ENCODE measurements around the gene OR6C74.

OR6C74 gene

GRCh38 chr12:55244309-55244708, at the start of gene OR6C74:
Gene OR6C74, plus strand, starts transcription at chr12:55244609. Its CDS starts 2,679 bp downstream, at chr12:55247288.
- no peak for DNase-seq (ENCODE audit: low spot score)

- DNase-seq (ENCODE audit: low spot score): no peak
Measured at GRCh38 chr12:55220725-55221124, 23.7 kb upstream of the OR6C74 start, which contains the start of gene OR10A7. Gene OR10A7, plus strand, starts transcription at chr12:55221025. Its CDS starts 0 bp downstream, at chr12:55221025.

DNA sequence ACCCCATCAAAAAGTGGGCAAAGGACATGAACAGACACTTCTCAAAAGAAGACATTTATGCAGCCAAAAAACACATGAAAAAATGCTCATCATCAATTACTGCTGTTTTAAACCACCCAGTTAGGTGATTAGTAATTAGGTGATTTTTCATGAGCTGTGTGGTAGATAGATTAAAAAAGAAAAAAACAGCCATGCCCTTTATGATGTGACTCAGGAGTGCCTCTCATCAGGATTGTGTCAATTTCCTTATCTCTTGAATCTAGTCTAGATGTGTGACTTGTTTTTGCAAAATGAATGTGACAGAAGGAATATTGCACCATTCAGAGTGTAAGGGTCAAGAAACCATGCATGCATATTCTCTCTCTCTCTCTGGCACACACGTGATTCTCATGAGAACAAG, 17.9 kb upstream of the OR6C74 start:
- no peak for DNase-seq (ENCODE audit: low spot score)

DNA sequence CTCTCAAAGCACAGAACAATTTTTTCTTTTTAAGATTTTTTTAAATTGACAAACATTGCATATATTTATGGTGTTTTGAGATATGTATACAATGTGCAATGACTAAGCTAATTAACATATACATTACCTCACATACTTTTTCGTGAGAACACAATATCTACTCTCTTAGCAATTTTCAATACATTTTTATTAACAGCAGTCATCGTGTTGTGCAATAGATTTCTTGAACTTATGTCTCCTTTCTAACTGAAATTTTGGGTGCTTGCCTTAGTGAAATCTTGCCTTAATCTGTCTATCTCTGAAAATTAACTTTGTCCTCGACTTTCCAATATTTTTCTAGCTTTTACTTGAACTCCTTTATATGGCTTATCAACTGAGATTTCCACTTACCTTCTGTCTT, 16.8 kb upstream of the OR6C74 start:
- DNase-seq (ENCODE audit: low spot score): no peak

- no peak for DNase-seq (ENCODE audit: low spot score)
Measured at GRCh38 chr12:55246159-55246558, 1.8 kb downstream of the OR6C74 start.

GRCh38 chr12:55250944-55251343, 6.5 kb downstream of the OR6C74 start:
- DNase-seq (ENCODE audit: low spot score): no peak

GRCh38 chr12:55253281-55253680, 8.9 kb downstream of the OR6C74 start:
- DNase-seq (ENCODE audit: low spot score): no peak

GRCh38 chr12:55256831-55257230, 12.4 kb downstream of the OR6C74 start:
- DNase-seq (ENCODE audit: low spot score): no peak

GRCh38 chr12:55258303-55258702, 13.9 kb downstream of the OR6C74 start:
- no peak for DNase-seq (ENCODE audit: low spot score)

DNA sequence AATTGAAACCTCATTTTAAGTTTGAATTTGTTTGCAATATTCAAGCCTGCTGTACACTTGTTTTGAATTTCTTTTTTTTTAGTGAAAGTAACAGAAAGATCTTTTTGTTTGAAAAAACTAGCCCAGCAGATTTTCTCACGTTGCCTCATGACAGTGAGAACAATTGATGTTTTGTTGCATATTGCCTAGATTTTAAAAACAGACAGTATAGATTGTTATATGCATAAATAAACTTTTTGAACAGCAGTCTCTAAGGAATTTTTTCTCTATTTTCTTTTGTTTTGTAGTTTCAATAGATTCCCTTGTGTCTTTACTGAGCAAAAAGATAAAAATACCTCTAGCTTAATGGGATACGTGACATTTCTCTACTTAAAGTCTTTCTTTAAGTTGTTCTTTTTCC, 36.6 kb downstream of the OR6C74 start:
- DNase-seq (ENCODE audit: low spot score): no peak

- no peak for DNase-seq (ENCODE audit: low spot score)
Measured at GRCh38 chr12:55289999-55290398, 45.6 kb downstream of the OR6C74 start.

Measured in CD4-positive, alpha-beta T cell treated with Interleukin-6 at 100 ng/mL for 8 hours (primary cell).